LNCaP clone FGC (cell line): ENCODE data around the gene NRP2.

Experiments used
- DNase-seq: peaks from one replicate; pipeline ENCODE4 v3.0.0-alpha.2; 2011; ENCODE audit warnings: low read depth
- H3K4me3 ChIP-seq: 2 replicates; pipeline ENCODE4 v1.5.1; 2011; ENCODE audit warnings: mild to moderate bottlenecking, low read depth, low read length, control low read depth
- TF ChIP-seq, protein P1 (sequence below): IDR thresholded peaks from 2 replicates; pipeline ENCODE4 v1.5.1; 2012; ENCODE audit warnings: mild to moderate bottlenecking; ENCODE audit not compliant: control insufficient read depth, insufficient read depth; ENCODE audit errors: extremely low read depth

Gene NRP2

DNA sequence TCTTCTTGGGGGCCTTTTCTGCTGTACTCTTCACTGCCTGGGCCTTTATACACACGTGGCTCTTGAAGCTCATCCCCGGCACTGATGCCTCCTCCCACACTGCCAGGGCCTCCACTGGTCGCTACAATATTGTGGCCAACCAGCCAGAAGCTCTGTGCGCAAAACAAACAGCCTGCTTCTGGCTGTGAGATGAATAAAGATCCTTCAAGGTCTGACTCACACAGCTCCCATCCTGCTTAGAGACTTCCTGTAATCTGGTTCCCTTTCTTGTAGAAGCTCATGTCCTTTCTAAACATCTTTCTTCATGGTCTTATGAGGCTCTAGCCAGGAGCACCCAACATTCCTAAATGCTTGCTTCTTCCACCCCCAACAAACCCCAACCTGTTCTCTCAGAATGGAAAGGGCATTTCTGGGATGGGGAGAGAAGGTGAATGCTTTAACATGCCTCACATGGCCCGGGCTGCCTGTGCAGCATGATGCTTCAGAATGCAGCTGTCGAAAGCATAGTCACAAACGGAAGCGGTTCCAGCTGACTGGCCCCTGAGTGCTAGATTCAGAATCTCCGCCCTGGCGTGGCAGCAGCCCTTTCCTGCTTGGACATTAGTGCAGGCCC, 24.6 kb downstream of the NRP2 start:
- no peak overlapping the region for H3K4me3 ChIP-seq
- no peak for DNase-seq
- TF ChIP-seq, protein P1, sequence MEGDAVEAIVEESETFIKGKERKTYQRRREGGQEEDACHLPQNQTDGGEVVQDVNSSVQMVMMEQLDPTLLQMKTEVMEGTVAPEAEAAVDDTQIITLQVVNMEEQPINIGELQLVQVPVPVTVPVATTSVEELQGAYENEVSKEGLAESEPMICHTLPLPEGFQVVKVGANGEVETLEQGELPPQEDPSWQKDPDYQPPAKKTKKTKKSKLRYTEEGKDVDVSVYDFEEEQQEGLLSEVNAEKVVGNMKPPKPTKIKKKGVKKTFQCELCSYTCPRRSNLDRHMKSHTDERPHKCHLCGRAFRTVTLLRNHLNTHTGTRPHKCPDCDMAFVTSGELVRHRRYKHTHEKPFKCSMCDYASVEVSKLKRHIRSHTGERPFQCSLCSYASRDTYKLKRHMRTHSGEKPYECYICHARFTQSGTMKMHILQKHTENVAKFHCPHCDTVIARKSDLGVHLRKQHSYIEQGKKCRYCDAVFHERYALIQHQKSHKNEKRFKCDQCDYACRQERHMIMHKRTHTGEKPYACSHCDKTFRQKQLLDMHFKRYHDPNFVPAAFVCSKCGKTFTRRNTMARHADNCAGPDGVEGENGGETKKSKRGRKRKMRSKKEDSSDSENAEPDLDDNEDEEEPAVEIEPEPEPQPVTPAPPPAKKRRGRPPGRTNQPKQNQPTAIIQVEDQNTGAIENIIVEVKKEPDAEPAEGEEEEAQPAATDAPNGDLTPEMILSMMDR = no peak

DNA sequence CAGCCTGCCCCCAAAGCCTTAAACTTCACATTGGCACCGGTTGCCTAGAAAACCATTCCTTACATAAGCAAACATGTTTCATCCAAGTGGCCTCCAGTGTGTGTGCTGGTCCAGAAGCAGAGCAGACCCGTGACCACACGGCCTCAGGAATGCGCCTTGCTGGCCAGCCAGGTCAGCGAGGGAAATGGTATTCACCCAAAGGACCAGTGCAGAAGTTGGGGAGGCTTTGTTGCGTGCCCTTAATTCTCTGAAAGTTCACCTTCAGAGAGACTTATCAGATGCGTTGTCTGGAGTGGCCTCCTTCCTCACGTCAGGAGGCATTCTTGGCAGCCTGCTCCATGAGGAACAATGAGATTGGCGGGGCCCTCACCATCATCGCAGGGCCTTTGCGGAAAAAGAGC, 25.9 kb downstream of the NRP2 start:
- DNase-seq = no peak
- no peak overlapping the region for H3K4me3 ChIP-seq
- TF ChIP-seq, protein P1 = no peak

DNA sequence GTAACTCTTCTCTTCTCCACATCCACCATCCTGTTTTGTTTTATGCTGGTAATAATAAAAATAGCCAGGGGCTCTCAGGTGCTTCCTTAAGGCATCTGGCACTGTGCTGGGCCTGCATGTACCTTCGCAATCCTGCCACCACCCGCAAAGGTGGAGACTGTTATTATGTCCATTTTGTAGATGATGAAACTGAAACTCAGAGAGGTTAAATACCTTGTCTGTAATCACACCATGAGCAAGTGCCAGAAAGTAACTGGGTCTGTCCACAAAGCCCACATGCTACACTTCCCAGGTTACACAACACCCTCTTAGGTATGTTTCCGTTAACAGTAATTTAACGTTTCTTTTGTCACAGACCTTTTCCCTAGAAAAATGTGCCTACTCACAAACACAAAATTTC, 27.0 kb downstream of the NRP2 start:
- TF ChIP-seq, protein P1 = no peak
- no peak for DNase-seq
- H3K4me3 ChIP-seq = no peak overlapping the region

DNA sequence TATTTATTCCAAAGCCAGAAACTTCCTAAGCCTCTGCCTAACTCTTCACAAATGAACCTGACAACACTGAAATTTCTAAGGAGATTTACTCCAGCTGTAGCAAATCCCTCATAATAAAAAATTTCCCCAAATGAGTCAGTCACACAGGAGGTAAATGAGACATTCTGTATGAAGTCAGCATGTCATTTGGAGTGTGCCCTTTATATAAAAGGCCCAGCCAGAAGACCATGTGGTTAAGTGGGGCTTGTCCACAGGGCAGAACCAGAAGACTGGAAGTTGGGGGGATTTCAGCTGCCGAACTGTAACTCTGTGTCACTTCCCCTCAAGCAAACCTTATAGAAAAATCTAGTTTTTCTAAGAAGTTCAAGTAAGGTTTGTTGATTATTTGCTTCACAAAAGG, 30.2 kb downstream of the NRP2 start:
- TF ChIP-seq, protein P1 = no peak
- DNase-seq = no peak
- H3K4me3 ChIP-seq = no peak overlapping the region

DNA sequence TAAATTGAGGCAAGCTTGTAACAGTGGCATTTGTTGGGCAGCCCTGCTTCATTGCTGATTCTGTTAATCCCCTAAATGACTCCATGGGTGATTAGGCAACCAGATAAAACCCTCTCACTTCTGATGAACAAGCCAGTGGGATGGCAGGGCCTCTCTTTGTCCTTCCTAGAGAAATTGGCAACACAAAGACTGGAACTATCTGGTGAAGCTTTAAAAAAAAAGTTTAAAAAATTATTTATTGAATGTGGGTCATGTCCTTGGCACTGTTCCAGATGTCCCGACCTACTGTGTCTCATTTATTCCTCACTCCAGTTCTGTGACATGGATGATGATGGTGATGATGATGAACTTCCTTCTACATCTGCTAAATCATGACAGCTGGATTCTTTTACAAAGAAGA, 30.8 kb downstream of the NRP2 start:
- H3K4me3 ChIP-seq = no peak overlapping the region
- TF ChIP-seq, protein P1 = no peak
- DNase-seq = no peak

DNA sequence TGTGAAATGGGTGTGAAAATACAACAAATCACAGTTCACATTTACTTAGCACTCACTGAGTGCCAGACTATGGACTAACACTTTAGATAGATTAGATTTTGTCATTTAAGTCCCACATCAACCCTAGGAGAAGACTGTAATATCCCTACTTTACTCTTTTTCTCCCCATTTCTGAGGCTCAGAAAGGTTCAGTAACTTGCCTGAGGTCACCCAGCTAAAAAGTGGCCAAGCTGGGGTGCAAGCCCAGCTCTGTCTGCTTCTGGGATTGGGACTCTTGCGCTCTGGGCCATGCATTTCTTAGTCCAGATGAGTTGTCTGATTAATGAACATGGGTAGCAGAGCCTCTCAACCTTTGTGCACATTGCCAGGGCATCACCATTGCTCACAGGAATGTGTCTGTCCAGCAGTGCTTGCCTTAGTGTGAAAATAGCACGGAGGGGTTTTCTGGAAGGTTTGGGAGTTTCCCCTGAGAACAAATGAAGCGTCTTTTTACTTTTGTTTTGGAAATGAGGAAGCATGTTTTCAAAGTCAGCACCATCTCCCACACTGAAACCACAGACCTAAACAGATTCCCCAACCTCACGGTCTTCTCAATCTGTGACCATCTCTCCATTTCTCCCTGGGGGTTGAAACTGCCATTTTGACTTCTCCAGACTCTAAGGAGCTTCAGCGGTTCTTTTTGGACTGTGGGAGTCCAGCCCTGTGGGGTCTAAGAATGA, 31.9 kb downstream of the NRP2 start:
- TF ChIP-seq, protein P1 = no peak
- H3K4me3 ChIP-seq = no peak overlapping the region
- DNase-seq = no peak
